Stimulated activated CD8-positive, alpha-beta memory T cell treated with anti-CD3 and anti-CD28 coated beads, Interleukin-15, amount 100 ng/mL, for 4 hours (primary cell): Measurements from ENCODE around the gene ZBTB40.

ENCODE experiments used
- DNase-seq, 2 donors: peaks; one replicate each; pipeline ENCODE4 v3.0.0-alpha.2; 2020; ENCODE audit warnings: low read depth in 2 of 2

ZBTB40 gene

GRCh38 chr1:22533244-22533895 is 81.7 kb downstream of the ZBTB40 start:
- DNase-seq: no peak

- no peak for DNase-seq
These were observed 83.3 kb downstream of the ZBTB40 start for GRCh38 chr1:22534951-22535350.

DNA sequence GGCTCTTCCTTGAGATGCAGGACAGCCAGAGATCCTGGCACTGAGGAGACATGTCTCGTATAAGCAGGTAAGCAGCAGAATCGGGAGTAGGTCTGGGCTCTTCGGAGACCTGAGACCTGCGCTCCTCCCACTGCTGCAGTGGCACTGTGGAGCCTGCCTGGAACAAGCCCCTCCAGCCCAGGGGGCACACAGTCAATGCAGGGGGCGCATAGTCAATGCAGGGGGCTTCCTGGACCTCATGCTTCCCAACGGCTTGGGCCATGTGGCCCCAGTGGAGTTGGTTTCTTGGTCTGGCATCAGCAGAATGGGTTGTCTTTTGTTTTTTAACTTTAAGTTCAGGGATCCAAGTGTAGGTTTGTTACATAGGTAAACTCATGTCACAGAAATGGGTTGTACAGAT is 83.7 kb downstream of the ZBTB40 start:
- no peak for DNase-seq

- DNase-seq: no peak
These were observed 84.9 kb downstream of the ZBTB40 start for GRCh38 chr1:22536506-22536905.

- no peak for DNase-seq
These were observed 85.9 kb downstream of the ZBTB40 start for GRCh38 chr1:22537441-22538139.

GRCh38 chr1:22539510-22540118 is 88.0 kb downstream of the ZBTB40 start:
- no peak for DNase-seq

DNA sequence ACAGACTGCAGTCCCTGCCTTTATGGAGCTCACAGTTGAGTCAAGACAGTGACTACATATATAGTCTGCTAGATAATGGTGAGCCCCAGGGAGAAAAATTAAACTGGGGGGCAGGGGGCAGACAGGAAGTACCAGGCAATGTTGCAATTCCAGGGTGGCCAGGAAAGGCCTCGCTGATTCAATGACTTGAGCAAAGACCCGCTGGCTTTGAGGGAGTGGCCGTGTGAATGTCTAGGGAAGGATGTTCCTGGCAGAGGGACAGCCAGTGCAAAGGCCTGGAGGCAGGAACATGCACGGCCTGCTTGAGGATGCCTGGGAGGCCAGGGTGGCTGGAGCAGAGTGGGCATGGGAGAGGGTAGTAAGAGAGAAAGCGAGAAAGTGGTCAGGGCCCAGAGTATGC is 88.7 kb downstream of the ZBTB40 start:
- DNase-seq: no peak

DNA sequence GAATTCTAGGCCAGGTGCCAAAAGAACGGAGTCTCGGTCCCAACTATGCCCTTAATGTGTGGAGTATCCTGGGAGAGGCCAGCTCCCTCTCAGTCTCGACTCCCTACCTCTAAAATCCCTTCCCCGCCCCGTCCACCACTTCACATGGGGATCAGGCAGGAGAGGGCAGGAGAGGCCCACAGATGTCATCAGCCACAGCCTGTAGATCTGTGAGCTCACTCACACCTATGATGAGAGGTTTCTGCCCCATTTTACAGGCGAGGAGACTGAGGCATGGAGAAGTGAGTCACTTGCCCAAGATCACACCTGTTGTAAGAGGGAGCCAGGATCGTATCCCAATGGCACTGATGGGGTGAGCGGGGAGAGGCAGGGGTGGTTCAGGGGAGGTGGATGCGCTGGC is 91.2 kb downstream of the ZBTB40 start:
- DNase-seq: no peak

DNA sequence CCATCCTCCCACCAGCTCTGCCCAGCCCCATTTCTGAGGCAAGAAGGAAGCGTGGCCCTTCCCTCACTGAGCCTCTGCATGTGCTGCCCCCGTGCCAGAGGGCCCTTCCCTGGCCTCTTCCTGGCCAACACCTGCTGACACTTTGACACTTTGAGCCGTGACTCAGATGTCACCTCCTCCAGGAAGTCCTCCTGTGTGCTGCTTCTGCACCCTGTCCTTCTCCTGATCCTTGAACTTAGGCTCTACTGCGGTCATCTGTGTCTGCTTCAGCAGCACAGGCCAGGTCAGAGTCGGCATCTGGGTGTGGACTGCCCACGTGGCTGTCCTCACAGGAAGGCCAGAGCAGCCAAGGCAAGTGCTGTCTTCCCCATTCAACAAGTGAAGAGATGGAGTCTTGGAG is 92.0 kb downstream of the ZBTB40 start:
- no peak for DNase-seq

- DNase-seq: no peak
These were observed 93.0 kb downstream of the ZBTB40 start for GRCh38 chr1:22544606-22545005.

- DNase-seq: no peak
These were observed 93.5 kb downstream of the ZBTB40 start for GRCh38 chr1:22545141-22545540.

DNA sequence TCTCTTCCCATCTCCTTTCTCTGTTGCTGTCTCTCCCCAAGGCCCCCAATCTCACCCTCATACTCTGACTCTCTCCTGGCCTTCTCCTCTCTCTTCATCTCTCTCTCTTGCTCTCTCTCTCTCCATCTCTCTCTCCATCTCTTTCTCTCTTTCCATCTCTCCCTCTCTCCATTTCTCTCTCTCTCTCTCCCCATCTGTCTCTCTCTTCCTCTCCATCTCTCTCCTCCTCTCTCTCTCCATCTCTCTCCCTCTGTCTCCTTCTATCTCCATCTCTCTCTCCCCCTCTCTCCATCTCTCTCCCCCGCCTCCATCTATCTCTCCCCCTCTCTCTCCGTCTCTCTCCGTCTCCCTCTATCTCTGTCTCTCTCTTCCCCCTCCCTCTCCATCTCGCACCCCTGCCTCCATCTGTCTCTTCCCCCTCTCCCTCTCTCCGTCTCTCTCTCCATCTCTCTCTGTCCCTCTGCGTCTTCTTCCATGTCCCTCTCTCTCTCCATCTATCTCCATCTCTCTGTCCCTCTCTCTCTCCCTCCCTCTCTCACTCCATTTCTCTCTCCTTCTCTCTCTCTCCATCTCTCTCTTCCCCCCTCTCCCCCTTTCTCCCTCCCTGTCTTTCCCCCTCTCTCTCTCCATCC is 95.7 kb downstream of the ZBTB40 start:
- no peak for DNase-seq

DNA sequence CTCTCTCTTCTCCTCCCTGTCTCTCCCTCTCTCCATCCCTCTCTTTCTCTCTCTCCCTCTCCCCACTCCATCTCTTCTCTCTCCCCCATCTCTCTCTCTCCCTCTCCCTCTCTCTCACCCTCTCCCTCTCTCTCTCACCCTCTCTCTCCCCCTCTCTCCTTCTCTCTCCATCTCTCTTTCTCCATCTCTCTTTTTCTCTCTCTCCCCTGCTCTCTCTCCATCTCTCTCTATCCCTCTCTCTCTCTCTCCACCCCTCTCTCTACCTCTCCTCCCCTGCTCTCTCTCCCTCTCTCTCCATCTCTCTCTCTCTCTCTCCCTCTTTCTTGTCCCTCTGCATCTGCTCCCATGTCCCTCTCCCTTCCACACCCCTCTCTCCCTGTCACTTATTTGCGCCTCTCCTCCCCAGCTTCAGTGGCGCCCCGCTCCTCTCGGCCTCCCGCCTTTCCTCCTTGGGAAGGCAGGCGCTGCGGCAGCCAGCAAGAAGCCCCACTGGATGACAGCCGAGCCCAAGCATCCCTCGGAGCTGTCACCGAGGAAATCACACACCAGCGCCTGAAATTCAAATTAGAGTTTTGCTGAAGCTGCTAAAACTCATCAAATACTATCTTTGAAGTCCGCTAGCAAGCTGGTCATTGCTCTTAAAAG is 96.3 kb downstream of the ZBTB40 start:
- DNase-seq: no peak

- DNase-seq: no peak
These were observed 98.4 kb downstream of the ZBTB40 start for GRCh38 chr1:22550021-22550420.

DNA sequence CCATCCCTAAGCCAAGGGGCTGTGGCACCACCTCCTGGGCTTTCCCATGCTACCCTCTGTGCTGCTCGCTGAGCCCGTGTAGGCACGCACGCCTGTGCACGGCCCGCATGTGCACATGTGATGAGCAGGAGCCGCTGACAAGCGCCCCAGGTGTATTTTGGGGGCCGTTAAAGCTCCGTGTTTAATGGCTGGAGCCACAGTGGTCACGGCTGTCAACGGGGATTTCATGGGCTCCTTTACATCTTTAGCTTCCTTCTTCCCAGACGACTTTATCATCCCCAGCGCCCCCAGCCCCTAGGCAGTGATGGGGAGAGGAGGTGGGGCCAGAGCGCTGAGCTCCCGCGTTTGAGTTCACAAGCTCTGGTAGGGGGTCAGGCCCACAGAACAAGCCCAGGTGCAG is 99.9 kb downstream of the ZBTB40 start:
- DNase-seq: no peak

GRCh38 chr1:22552021-22552420 is 100.4 kb downstream of the ZBTB40 start:
- no peak for DNase-seq

DNA sequence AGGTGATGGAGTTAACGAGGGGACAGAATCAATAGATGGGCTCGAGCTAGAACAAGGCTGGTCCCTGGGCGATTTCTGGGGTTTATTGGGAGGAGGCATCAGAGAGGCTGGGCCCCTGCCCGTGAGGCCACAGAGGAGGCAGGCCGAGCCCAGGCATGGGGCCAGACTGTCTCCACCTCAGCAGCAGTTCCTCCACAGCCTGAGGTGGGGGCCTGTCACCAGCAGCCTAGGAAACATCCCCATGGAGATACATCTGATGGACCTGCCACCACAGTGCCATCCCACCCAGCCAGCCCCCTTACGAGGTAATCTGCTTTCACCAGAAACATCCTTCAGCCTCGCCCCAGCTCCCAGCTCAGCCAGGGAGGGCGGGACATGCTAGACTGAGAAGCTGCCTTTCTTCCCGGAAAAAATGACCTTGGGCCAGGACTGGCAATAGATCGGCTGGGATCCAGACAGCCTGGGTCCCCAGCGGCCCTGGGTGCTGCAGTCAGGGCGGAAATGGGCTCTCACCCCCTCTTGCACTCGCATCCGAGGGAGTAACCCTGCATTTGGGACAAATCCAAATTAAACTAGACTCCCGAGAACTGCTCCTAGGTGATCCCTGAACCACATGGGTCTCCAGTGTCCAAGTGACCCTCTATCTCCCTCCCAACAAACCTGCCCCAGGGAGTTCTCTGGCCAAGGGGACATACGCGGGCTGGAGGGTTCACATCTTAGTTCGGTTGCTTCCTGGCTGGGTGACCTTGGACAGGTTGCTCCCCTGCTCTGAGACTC is 101.6 kb downstream of the ZBTB40 start:
- DNase-seq: no peak

GRCh38 chr1:22553991-22554522 is 102.4 kb downstream of the ZBTB40 start:
- DNase-seq: no peak

DNA sequence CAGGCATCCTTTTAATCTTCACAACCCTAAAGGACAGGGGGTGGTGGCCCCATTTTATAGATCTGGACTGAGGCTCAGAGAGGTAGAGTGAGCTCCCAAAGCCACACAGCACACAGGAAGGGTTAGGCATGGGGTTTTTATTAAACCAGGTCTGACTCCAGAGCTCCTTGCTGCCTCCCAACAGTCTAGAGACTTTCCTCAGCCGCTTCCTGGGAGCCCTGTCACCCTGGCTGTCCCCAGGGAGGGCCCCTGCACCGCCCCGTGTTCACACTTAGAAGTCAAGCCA is 103.7 kb downstream of the ZBTB40 start:
- no peak for DNase-seq

DNA sequence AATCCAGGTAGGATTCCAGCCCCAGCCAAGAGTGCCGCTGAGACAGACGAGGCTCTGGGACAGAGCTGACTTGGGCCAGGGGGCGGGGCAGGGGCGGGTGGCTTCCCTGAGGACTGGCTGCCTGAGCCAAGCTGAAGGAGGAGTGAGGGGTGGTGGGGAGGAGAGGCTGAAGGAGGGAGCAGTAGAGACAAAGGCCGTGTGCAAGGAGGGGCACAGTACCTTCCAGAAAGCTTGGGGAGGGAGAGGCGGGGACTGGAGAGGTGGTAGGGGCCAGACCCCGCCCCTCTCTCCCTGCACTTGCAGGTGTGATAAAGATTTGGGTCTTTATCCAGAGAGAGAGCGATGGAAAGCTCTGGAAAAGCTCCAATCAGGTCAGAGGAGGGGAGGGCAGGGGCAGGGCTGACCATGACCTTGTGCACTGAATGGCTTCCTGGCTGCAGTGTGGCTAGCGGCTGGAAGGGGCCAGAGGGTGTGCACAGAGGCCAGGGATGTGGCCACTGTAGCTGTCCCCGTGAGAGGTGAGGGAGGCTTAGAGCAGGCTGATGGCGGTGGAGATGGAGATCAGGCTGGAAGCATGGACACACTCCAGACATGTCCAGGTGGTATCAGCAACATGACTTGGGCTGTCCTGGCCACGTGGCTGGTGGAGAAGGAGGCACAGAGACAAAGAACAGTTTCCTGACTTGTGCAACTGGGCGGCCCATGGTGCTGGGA is 104.9 kb downstream of the ZBTB40 start:
- no peak for DNase-seq
